Left forelimb (tissue), 1 donor: Measurements from ENCODE around the gene SUMO3.
"Not testable (repeated sequence)": the region's sequence is repeated elsewhere in the genome, so short reads cannot be mapped to it uniquely, and the experiment has no call there.

Experiments used
- DNase-seq: peaks from one replicate; pipeline ENCODE4 v3.0.0-alpha.2; 2018; ENCODE audit warnings: low spot score

The SUMO3 gene

GRCh38 chr21:44846485-44847260 is 28.8 kb upstream of the SUMO3 start:
- DNase-seq = no peak

GRCh38 chr21:44846224-44846484 is 28.3 kb upstream of the SUMO3 start:
- DNase-seq = no peak

GRCh38 chr21:44845418-44846223 is 27.8 kb upstream of the SUMO3 start:
- no peak for DNase-seq

- no peak for DNase-seq
Observed at GRCh38 chr21:44844256-44844655, 26.4 kb upstream of the SUMO3 start.

GRCh38 chr21:44842721-44843445 is 25.0 kb upstream of the SUMO3 start:
- DNase-seq = no peak

GRCh38 chr21:44842087-44842486 is 24.2 kb upstream of the SUMO3 start:
- no peak for DNase-seq

- no peak for DNase-seq
Observed at GRCh38 chr21:44840771-44841170, 22.9 kb upstream of the SUMO3 start.

- DNase-seq = no peak
Observed at GRCh38 chr21:44838951-44839350, 21.1 kb upstream of the SUMO3 start.

GRCh38 chr21:44838039-44838895 is 20.4 kb upstream of the SUMO3 start:
- DNase-seq = no peak

GRCh38 chr21:44837537-44837936 is 19.7 kb upstream of the SUMO3 start:
- DNase-seq = no peak

GRCh38 chr21:44836666-44837471 is 19.0 kb upstream of the SUMO3 start:
- no peak for DNase-seq

GRCh38 chr21:44836349-44836665 is 18.4 kb upstream of the SUMO3 start:
- DNase-seq = no peak

- no peak for DNase-seq
Observed at GRCh38 chr21:44835647-44835973, 17.7 kb upstream of the SUMO3 start.

GRCh38 chr21:44834951-44835646 is 17.2 kb upstream of the SUMO3 start:
- no peak for DNase-seq

GRCh38 chr21:44834231-44834950 is 16.5 kb upstream of the SUMO3 start:
- no peak for DNase-seq

- no peak for DNase-seq
Observed at GRCh38 chr21:44833663-44834062, 15.8 kb upstream of the SUMO3 start.

- not testable (repeated sequence) for DNase-seq
Observed at GRCh38 chr21:44832516-44833255, 14.8 kb upstream of the SUMO3 start.

- no peak for DNase-seq
Observed at GRCh38 chr21:44831227-44831860, 13.5 kb upstream of the SUMO3 start.

- no peak for DNase-seq
Observed at GRCh38 chr21:44829507-44830092, 11.7 kb upstream of the SUMO3 start.
